GM21619 (cell line): ENCODE results near the gene PDGFRB.
A peak's percentile ranks its signal among the peaks of the same experiment; 100 is the strongest.
"Not testable (repeated sequence)": the region's sequence is repeated elsewhere in the genome, so short reads cannot be mapped to it uniquely, and the experiment has no call there.

ENCODE experiments used
- ATAC-seq: cut with Tn5 transposase; IDR thresholded peaks from one replicate; pipeline ENCODE4 v1.9.1; 2021; ENCODE audit not compliant: unreplicated experiment

Gene PDGFRB

DNA sequence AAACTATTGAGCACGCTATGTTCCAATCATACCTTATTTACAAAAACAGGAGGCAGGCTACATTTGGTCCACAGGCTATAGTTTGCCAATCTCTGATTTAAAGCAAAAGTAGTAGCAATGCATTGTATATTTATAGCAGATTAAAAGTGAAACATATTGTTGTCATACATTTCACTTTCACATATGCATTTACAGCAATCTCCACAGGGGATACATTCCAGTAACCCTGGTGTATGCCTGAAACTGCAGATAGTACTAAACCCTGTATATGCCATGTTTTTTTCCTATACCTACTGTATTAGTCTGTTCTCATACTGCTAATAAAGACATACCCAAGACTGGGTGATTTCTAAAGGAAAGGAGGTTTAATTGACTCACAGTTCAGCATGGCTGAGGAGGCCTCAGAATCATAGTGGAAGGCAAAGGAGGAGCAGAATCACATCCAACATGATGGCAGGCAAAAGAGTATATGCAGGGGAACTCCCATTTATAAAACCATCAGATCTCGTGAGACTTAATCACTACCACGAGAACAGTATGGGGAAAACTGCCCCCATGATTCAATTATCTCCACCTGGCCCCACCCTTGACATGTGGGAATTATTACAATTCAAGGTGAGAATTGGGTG, 63.4 kb downstream of the PDGFRB start:
- ATAC-seq: peak; percentile 74

GRCh38 chr5:150085950-150086715, 69.5 kb downstream of the PDGFRB start, which contains the start of gene CSF1R:
Gene CSF1R, minus strand, starts transcription at chr5:150086554. Its CDS starts 127 bp downstream, at chr5:150086427.
- ATAC-seq: no peak

DNA sequence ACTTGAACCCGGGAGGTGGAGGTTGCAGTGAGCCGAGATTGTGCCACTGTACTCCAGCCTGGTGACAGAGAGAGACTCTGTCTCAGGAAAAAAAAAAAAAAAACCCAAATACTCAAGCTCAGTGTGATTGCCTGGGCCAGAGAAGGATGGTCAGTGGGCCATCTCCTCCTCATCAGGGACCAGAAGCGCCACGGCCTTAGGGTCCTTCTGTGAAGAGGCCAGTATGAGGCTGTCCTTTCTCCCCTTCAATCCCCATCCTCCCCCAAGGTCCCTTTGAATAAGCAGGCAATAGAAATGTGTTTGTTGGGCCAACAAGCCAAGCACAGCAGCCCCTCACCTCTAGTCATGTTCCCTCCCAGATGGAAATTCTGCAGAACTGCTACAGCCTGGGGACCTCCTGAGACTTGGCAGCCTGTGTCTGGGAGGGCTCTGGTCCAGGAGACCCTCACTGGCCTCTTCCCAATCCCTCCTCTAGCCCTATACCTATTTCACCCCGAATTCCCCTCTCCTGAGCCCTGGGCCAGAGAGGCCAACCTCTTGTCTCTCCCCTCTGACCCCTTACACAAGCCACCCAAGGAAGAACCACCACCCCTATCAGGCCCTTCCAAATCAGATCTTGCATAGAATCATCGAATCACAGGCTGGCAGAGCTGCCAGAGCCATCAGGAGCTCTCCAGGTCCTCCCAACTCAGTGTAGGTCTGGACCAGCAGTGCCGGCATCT, 70.3 kb downstream of the PDGFRB start:
- ATAC-seq: no peak

- not testable (repeated sequence) for ATAC-seq
Observed at GRCh38 chr5:150084754-150085153, 70.9 kb downstream of the PDGFRB start.

DNA sequence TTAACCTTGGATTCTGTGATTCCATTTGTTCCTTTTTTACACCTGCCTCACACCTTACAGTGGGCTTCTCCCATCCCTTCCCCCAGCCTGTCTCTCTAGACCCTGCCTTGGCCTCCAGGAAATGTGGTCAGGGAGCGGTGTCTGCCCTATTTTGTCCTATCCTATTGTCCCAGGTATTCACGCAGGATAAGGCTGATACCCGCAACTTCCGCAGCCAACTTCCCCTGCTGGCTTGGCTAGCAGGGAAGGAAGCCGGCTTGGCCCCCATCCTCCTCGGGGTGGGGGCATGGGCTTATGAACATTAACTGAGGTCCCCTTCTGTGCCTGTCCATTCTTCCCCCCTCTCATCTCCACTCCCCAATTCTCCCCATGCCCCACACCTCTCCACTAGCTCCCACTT, 72.8 kb downstream of the PDGFRB start:
- ATAC-seq: no peak

GRCh38 chr5:150082374-150082773, 73.3 kb downstream of the PDGFRB start:
- ATAC-seq: peak; percentile 20

- ATAC-seq: peak; percentile 86
Observed at GRCh38 chr5:150081541-150082283, 73.9 kb downstream of the PDGFRB start.

GRCh38 chr5:150080696-150081435, 74.8 kb downstream of the PDGFRB start:
- no peak for ATAC-seq

GRCh38 chr5:150079909-150080461, 75.7 kb downstream of the PDGFRB start:
- no peak for ATAC-seq

DNA sequence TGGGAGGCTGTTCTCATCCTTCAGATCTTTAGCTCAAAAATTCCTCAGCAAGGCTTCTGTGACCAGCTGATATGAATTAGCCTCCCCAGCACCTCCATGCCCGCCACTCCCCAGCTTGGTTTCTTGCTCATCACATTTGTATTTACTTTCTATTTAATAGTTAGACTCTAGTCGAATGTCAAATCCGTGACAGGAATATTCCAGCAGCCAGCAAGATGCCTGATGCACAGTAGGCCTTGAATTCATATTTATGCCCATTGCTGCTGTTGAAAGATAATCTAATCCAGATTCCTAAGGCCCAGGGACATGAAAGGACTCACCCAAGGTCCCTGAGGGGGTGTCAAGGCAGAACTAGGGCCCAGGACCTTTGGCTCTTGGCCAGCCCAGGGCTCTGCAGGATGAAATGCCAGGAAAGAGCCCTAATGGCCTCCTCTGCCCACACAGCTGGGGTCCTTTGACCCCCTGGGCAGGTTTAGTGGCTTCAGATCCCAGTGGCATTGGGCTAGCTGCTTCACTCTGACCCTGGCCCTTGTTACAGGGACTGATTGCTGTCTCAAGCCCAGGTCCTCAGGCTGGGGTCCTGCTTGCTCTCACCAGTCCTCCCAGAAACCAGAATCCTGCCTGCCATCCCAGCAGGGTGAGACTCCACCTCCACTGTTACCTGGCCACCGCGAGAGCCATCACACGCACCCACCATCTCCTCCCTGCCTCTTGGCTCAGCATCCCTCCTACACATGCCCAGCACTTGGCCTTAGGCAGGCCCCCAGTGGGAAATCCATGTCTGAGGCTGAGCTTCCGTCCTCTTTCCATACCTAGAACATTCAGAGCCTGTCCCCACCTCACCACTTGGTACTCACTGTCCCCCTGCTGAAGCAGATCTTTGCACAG, 76.6 kb downstream of the PDGFRB start:
- no peak for ATAC-seq

DNA sequence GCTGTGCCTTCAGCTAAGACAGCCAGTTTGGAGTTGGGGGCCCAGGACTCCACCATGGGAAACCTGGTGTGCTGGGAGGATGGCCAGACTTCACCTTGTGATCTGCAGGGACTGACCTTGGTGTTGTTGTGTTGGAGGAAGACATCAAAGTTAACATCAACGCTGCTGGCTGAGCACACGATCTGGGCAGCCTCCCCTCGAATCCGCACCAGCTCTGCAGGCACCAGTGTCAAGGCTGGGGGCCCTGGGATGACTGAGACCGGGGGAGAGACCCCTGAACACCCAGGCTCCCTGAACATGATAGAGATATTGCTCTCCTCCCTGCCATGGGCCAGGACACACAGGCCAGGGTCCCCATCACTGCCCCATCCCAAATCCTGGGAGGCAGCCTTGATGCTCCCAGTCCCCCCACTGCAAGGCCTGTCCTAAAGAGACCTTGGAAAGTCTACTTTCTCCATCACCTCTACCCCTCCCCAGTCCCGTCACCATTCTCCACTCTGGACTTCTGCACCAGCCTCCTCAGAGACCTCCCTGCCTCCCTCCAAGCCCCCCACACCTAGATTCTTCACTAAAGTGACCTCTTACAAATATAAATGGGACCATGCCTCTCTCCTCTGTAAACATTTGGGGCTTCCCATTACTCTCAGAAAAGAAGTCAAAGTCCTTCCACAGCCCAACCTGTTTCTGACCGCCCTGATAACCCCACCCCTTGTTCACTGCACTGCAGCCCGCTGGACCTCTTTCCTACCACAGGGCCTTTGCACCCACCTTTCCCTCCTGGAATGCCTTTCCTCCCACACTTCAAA, 77.4 kb downstream of the PDGFRB start:
- no peak for ATAC-seq

DNA sequence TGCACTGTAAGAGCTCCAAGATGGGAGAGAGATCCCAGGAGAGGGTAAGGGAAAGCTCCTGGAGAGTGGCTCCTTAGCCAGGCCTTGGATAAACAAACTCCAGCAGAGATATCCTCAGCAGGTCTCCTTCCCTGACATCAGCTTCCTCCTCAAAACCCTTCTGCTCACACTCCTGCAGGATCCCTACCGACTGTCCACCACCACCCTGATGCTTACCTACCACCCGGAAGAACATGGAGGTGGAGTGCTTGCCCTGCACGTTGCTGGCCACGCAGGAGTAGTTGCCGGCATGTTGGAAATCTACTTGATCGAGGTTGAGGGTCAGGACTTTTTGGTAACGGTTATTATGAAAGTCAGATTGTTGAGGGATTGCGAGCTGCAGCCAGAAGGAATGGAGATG, 78.6 kb downstream of the PDGFRB start:
- no peak for ATAC-seq

GRCh38 chr5:150075806-150076205, 79.8 kb downstream of the PDGFRB start:
- ATAC-seq: no peak

DNA sequence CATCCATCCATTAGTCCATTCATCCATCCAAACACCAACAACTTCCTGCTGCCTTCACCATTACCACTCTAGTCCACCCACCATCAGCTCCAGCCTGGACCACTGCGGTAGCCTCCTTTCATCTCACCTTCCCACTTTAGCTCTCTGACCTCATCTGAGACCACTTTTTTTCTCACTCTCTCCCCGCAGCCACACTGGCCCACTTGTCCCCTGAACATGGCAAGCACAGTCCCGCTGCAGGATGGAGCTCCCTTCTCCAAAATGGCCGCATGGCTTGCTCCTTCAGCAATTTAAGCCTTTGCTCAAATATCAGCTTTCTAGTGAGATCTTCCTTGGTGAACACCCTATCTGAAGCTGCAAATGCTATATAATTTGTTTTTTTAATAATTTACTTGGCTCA, 80.4 kb downstream of the PDGFRB start:
- no peak for ATAC-seq

GRCh38 chr5:150073677-150074076, 82.0 kb downstream of the PDGFRB start:
- ATAC-seq: no peak

GRCh38 chr5:150073086-150073625, 82.5 kb downstream of the PDGFRB start:
- ATAC-seq: no peak

DNA sequence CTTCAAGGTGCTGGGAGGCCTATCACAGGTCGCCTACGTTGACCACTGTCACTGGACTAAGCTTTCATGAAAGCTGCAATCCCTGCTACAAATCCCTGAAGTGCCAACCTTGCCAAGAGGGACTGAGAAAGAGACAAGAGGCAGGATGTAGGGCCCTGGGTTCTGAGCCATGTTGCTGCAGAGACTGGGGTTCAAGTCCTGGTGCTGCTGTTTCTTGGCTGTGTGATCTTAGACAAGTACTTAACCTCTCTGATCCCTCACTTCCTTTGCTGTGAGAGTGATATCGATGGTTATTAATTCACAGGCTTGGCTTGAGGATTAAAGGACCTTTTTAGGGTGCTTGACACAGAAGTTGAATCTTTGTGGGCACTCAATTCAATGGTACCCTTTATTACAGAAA, 84.8 kb downstream of the PDGFRB start:
- no peak for ATAC-seq
